Measurements from ENCODE around the gene PPCS.
A peak's percentile ranks its signal among the peaks of the same experiment; 100 is the strongest.

Gene PPCS

GRCh38 chr1:42456010-42456753 is at the start of gene PPCS, which contains the start of gene ZMYND12:
TSS of gene PPCS (plus strand) at chr1:42456543. CDS start at chr1:42456566, 23 bp downstream.
TSS of gene ZMYND12 (minus strand) at chr1:42456022. CDS start at chr1:42455997, 25 bp downstream.
- DNase-seq (ENCODE audit: low read depth in 2 of 2): peak; percentile 73 to 80

GRCh38 chr1:42414551-42415496 is 41.5 kb upstream of the PPCS start:
- DNase-seq (ENCODE audit: low read depth in 2 of 2): no peak

GRCh38 chr1:42417166-42417565 is 39.2 kb upstream of the PPCS start:
- DNase-seq (ENCODE audit: low read depth in 2 of 2): no peak

DNA sequence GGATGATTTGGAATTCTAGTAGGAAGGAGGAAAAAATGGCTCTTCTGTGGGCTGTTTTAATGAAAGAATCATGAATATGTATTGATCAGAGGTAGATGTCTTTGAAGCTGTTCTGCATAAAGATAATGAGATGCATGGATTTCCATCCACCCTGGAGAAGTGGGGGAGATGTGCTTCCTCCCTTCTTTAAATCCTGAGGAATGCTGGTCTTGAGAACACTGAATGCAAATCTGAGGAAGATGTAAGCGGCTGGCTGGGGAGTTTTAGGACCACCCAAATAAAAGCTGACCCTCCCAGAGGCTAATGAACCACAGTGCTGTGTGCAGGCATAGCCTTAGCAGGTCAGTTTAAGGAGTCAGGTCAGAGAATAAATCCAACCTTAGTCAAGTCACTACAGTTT is 37.8 kb upstream of the PPCS start:
- DNase-seq (ENCODE audit: low read depth in 2 of 2): no peak

DNA sequence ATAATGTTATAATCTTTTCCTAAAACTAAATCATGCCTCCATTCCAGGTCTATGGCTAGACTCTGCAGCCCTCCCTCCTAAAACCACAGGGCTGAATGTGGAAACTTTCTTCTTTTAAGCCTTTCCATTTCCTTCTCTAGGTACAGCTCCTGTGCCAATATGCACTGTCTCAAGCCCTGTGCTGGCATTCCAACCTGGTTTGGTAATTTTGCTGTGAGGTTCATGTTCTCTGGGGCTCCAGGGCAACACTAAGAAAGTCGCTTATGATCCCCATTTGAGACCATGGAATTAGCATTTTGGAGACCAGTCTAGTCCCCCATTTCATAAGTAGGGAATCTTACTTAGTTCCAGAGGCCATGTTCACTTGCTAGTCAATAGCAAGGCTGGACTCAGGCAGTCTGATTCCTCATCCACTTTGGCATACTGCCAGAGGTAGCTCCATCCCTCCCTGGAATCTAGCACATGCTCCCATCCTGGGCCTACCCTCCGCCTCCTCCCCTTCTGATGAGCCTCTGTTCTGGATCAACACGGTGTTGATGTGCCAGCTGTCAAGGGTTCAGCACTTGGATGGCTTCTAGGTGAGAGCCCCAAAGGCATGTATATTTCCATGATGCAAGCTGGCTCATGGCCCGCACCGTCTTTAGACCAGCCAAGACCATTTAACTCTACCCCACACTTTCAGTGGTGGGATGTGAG is 37.1 kb upstream of the PPCS start:
- DNase-seq (ENCODE audit: low read depth in 2 of 2): no peak

DNA sequence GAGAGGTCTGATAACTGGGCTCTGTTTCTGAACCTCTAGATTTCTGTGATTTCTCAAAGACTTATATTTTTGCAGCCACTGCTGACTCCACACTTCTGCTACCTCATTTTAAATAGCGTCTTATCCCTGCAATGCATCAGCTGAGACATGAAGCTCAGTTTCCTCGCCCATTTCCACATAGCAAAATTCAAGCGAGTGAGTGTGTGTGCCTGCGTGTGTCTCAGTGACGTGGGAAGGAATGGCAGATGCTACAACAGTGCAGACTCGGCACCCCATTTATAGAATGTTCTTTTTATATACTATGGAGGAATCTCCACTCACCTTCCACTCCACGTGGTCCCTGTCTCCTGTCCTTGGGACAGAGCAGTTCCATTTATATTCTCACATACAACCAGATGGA is 36.2 kb upstream of the PPCS start:
- DNase-seq (ENCODE audit: low read depth in 2 of 2): no peak

DNA sequence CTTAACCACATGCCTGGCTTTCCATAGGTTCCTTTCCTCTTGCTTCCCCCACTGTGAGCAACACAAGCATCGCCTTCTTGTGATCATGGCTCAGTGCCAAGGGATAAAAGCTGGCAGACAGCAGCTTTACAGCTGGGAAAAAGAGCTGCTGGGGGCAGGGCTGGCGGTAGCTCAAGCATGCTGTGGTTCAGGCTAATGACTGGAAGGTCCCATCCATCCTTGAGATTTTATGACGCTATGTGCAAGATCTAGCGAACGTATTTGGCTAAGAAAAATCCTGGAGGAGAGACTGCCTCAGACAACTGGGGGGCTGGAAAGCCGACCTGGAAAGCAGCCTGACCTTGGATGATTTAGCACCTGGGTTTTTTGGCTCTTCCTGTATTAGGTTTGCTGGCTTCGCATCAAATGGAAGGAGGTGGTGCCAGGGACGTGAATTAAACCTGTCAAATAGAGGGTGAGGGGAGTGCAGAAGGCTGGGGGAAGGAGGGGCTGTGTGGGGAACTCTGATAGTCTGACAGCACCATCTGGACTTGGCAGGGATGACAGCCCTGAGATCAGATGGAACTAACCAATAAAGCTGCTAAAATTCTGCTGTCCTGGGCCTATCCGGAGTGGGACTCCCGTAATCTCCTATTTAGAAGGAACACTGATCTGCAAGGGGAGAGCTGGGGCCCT is 35.3 kb upstream of the PPCS start:
- DNase-seq (ENCODE audit: low read depth in 2 of 2): no peak

- DNase-seq (ENCODE audit: low read depth in 2 of 2): no peak
Measured at GRCh38 chr1:42422737-42423136, 33.6 kb upstream of the PPCS start.

DNA sequence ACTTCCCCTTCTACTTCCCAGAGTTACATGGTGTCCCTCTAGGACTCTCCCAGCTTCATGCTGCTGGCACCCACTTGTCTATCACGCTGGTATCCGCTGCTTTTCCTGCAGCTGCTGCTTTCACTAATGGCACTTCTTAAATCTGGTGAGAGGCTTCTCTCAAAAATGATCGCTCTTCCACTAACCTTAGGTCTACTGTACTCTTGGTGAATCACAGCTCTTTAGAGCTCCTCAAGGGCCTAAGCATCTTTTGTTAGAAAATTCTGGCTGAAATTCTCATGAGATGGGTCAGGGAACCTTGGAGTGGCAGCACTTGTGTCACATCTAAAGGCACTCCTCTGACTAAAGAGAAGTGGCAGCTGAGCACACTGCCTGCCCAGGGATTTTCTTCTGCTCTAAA is 32.7 kb upstream of the PPCS start:
- no peak for DNase-seq (ENCODE audit: low read depth in 2 of 2)

DNA sequence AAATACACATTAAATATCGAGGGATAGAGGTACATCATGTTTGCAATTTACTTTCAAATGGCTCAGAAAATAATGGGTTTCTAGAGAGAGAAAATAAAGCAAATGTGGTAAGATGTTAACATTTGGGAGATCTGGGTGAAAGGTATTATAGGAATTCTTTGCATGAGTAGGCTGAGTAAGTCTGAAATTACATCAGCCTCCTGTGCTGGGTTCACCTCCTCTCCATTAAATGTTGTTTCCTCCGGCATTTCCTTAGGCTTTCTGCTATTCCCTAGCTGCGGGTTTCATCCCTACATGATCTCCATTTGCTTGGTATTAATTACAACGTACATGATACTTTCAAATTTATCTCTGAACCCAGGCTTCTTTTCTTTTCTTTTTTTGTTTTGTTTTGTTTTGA is 32.1 kb upstream of the PPCS start:
- no peak for DNase-seq (ENCODE audit: low read depth in 2 of 2)

GRCh38 chr1:42427240-42427639 is 29.1 kb upstream of the PPCS start:
- no peak for DNase-seq (ENCODE audit: low read depth in 2 of 2)

GRCh38 chr1:42429603-42430002 is 26.7 kb upstream of the PPCS start:
- no peak for DNase-seq (ENCODE audit: low read depth in 2 of 2)

DNA sequence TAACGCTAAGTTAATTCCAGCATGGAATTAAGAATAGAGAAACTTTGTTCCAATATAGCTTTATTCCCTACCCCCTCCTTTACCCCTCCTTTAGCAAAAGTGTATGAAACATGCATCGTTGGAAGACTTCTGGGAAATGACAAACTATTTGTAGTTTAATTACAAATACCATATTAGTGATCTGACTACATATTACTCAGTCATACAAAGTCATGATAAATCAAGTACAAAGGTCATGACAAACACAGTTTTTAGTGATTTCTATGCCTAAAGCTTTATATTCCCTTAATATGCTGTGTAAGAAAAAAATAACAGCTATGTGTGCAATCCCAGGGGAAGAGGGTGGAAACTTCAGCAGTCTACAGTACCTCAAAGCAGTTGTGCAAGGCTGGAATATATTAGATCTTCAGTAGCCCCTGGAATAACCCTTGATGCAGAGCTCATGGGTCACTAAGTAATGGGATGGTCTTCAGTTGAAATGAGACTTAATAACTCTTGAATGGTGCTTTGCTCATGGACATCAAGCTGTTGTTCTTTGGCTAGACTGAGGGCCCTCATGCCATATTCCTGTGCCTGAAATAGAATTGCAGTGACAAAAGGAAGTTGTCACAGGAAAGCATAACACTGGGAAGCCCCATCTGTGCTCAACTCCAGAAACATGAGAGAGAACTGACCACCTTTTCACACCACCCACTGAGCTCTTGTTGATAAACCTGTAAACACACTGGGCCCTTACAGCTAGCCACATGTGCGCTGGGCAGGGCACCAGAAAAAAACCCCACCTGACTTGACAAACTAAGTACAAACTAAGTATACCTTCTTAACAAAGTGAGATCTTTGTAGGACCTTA is 25.8 kb upstream of the PPCS start:
- DNase-seq (ENCODE audit: low read depth in 2 of 2): no peak

DNA sequence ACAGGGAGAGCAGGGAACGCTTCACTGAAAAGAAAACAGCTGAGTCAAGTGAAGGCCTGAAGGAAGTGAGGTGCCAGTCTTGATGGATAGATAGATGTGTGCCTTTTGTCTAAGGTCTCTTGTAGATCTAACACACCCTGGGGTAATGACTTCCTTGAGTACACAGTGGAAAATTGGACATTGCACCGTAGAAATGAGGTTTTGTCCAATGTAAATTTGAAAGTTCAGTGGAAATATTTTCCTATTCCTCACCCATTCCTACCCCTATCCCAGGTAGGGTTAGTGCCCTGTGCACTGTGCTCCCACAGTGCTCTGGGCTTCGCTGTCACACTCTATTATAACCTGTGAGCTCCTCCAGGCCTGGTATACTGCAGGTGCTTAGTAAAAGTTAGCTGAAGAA is 24.8 kb upstream of the PPCS start:
- DNase-seq (ENCODE audit: low read depth in 2 of 2): no peak

- DNase-seq (ENCODE audit: low read depth in 2 of 2): no peak
Measured at GRCh38 chr1:42432714-42433113, 23.6 kb upstream of the PPCS start.

GRCh38 chr1:42433369-42433768 is 23.0 kb upstream of the PPCS start:
- DNase-seq (ENCODE audit: low read depth in 2 of 2): no peak

GRCh38 chr1:42434340-42434739 is 22.0 kb upstream of the PPCS start:
- DNase-seq (ENCODE audit: low read depth in 2 of 2): no peak

- no peak for DNase-seq (ENCODE audit: low read depth in 2 of 2)
Measured at GRCh38 chr1:42439940-42440339, 16.4 kb upstream of the PPCS start.

DNA sequence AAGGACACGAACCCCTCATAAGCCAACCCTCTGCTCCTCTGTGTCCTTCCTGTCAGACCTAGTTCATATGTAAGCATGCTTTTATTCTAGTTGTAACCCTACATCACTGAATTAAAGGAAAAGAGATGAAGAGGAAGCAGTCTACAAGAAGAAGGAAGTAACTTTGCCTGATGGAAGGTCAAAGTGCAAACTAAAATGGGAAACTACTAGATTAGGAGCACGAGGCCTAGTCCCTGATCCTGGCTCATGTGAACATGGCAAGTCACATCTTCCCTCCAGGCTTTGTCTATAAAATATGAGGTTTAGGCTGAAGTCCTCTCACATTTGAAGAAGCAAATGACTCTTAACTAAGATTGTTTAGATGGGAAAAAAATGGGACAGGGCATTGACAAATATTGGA is 13.7 kb upstream of the PPCS start:
- DNase-seq (ENCODE audit: low read depth in 2 of 2): no peak

DNA sequence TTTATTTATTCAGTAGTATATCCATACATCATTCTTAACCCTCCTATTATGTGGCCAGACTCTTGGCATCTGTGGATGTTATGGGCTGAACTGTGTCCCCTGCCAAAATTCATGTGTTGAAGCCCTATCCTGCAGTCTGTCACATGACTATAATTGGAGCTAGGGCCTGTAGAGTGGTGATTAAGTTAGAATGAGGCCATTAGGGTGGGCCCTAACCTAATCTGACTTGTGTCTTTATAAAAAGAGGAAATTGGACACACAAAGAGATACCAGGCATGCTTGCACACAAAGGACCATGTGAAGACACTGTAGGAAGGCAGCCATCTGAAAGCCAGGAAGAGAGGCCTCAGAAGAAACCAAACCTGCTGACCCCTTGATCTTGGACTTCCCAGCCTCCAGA is 7.1 kb upstream of the PPCS start:
- DNase-seq (ENCODE audit: low read depth in 2 of 2): no peak

DNA sequence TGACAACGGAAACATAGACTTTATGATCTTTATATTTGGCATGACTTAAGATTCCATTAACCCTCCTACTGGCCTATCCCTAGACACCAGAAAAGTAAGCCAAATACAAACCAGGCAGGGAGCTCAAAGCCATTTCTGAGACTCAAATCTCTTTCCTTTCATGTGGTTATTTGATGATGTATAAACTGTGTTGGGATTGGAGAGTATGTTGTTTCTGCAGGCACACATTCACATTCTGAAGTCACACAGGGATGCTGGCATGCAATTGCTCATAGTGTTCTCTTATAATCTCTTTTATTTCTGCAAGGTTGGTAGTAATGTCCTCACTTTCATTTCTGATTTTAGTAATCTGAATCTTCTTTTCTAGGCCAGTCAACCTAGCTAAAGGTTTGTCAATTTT is 6.3 kb upstream of the PPCS start:
- DNase-seq (ENCODE audit: low read depth in 2 of 2): no peak

All from stimulated activated CD8-positive, alpha-beta memory T cell treated with anti-CD3 and anti-CD28 coated beads, Interleukin-2, amount 100 ng/mL, for 1 hour (primary cell).